ENCODE data around the gene BEST2.

BEST2 gene

DNA sequence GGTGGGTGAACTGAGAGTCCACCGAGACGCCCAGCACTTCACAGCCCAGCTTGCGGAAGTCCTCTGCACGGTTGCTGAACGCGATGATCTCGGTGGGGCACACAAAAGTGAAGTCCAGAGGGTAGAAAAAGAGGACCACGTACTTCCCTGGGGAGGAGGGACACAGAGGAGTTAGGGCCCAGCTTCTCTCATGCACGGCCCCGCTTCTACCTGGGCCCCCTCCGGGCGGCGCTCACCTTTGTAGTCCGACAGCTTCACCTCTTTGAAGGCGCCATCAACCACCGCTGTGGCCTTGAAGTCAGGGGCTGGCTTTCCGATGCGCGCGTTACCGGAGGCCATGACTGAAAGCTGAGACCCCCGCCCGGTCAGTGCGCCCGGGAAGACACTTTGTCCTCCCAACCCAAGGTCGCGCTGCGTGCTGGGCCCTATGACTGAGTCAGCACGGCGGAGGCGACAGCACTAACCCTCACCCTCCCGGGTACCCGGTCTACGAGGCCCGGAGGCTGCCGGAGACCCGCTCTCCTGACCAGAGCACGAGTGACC, 49.4 kb downstream of the BEST2 start:
- no peak for DNase-seq (ENCODE audit: low read depth, low spot score)

DNA sequence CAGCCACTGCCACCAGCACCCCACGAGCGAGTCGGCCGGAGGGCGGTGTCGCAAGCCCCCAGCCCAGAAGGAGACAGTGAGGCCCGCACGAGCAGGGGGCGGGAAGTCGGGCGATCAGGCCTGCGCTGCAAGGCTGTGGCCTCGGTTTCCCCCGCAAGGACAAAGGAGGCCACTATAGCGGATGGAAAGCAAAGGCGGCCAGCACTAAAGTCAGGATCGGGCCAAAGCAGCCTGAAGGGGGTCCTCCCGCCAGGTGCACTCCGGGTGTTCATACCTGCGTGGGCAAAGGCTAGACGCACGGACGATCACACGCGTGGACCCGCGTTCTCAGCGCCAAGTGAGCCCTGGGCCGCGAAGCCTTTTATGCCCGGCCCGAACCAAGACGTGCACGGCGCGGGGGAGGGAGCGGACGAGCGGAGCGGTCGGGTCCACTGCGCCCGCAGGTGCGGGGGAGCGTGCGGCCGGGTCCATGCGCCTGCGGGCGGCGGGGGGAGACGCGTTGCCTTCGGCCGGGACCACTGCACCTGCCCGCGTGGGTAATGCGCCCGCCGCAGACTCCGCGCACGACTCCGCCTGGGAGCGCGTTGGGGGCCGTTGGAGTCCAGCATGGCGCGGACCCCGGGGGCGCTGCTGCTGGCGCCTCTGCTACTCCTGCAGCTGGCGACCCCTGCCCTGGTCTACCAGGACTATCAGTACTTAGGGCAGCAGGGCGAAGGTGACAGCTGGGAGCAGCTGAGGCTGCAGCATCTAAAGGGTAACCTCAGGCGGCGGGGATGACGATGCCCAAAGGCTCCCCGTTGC, 50.1 kb downstream of the BEST2 start, which contains the start of the genes PRDX2 and THSD8:
TSS of gene PRDX2 (minus strand) at position 335 of the 801 bp plus-strand sequence. CDS start 539 bp downstream, outside the sequence.
TSS of gene THSD8 (plus strand) at position 604 of the 801 bp plus-strand sequence. CDS start at position 607, 3 bp downstream.
- DNase-seq (ENCODE audit: low read depth, low spot score): peak; percentile 42

DNA sequence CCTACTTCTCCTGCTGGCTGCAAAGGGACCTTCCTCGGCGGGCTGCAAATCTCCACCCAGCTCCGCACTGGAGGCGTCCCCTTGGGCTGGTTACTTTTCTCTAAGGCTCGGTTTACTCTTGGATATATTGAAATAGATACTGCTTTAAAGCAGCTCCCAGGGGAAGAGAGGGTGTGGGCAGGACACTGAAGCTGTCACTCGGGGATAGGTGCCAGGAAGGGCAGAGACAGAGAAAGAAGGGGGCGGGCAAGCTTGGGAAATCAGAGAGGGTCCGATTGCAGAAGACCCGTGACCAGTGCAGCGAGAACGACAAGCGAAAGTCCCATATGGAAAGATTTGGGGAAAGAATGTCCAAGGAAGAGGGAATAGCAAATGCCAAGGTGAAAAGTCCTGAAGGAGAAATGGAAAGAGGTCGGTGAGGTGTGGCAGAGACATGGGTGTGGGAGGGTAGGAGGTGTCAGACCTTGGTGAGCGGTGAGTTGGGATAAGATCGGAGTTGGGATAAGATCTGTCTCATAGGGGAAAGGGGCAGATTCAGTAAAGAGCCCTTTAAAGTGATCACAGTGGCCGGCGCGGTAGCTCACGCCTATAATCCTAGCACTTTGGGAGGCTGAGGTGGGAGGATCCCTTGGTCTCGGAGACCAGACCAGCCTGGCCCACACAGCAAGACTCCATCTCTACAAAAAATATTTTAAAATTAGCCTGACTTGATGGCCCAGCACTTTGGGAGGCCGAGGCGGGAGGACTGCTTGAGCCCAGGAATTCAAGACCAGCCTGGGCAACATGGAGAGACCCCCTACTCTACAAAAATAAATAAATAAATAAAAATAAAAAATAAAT, 50.9 kb downstream of the BEST2 start:
- DNase-seq (ENCODE audit: low read depth, low spot score): no peak

DNA sequence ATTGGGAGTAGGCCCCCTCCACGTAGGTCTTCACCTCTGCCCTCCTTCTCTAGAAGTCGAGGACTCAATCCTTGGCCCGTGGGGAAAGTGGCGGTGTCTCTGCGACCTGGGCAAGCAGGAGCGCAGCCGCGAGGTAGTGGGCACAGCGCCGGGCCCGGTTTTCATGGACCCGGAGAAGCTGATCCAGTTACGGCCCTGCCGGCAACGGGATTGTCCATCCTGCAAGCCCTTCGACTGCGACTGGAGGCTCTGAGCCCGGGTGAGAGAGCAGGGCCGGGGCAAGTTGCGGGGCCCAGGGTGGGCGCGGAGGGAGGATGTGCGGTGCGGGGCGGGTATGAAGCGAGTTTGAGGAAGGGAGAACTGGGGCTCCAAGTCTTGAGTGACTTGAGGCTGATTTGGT, 52.5 kb downstream of the BEST2 start:
- DNase-seq (ENCODE audit: low read depth, low spot score): no peak

DNA sequence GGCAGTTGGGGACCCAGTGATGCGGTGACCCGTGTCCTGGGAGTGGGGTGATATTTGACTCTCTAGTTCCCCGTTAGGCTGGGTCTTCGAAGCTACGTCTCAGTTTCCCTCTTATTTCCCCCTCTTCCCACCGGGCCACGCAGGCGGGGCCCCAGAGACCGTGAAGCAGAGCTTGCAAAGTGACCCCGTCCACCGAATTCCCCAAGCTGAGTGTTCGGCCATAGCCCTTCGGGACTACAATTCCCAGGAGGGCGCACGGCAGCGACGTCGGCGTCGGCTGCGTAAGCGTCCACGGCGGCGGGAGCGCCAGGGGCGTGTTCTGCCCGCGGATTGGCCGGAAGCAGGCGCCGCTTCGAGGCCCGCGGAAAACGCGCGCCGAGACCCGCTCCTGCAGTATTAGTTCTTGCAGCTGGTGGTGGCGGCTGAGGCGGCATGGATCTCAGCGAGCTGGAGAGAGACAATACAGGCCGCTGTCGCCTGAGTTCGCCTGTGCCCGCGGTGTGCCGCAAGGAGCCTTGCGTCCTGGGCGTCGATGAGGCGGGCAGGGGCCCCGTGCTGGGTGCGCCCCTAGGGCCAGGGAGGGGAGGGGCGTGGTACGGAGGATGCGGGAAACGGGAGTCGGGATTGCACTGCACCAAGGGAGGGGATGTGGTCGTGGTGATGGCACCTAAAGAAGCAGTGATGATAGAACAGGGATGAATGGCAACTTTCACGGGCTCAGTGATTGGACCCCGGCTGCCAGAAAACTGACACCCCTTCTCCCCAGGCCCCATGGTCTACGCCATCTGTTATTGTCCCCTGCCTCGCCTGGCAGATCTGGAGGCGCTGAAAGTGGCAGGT, 54.9 kb downstream of the BEST2 start, which contains the start of gene RNASEH2A:
TSS of gene RNASEH2A (plus strand) at position 343 of the 840 bp plus-strand sequence. CDS start at position 433, 90 bp downstream.
- DNase-seq (ENCODE audit: low read depth, low spot score): peak; percentile 64

Measured in activated naive CD8-positive, alpha-beta T cell treated with anti-CD3 and anti-CD28 coated beads, Interleukin-2, amount 50 U/mL, for 16 hours (primary cell).